Lower lobe of right lung (tissue), 2 donors: ENCODE data around the gene SP3. TPM values are rescaled to one million over a fixed set of nuclear protein-coding genes. Genes with fewer than 3 reads are reported as not detected.

Source experiments
- ATAC-seq, 2 donors: fragments of 200-7000 bp; cut with Tn5 transposase; one replicate each; pipeline ENCODE4 v1.9.1; 2020 to 2022; ENCODE audit warnings: mild to moderate bottlenecking in 2 of 2, moderate library complexity in 2 of 2
- DNase-seq: peaks from one replicate; pipeline ENCODE4 v3.0.0-alpha.2; 2020
- H3K27ac ChIP-seq: fragments of 200-600 bp; one replicate; pipeline ENCODE4 v1.8.0; 2022
- H3K27me3 ChIP-seq: fragments of 200-600 bp; one replicate; pipeline ENCODE4 v1.8.0; 2022; ENCODE audit warnings: low read depth
- H3K36me3 ChIP-seq: fragments of 200-600 bp; one replicate; pipeline ENCODE4 v1.8.0; 2022; ENCODE audit warnings: mild to moderate bottlenecking
- H3K4me1 ChIP-seq: fragments of 200-600 bp; one replicate; pipeline ENCODE4 v1.8.0; 2022
- H3K4me3 ChIP-seq: fragments of 200-600 bp; one replicate; pipeline ENCODE4 v1.8.0; 2022; ENCODE audit warnings: mild to moderate bottlenecking
- H3K9me3 ChIP-seq: fragments of 200-600 bp; one replicate; pipeline ENCODE4 v1.8.0; 2022
- intact Hi-C: fragments of 100-400 bp; cut with DNase I; formaldehyde crosslinking; loops from one replicate; pipeline ENCODE4 v1.11.0; 2022
- total RNA-seq: library from RNA; stranded (reverse); fragmentation: NEBNext Ultra II Directional; extraction: Animal tissue kit (Norgen Biotek cat#: 25700); gene quantifications from one replicate; pipeline ENCODE4 v1.2.1, GENCODE V29; 2021
- TF ChIP-seq, protein P1 (sequence below): fragments of 200-600 bp; IDR thresholded peaks from one replicate; pipeline ENCODE4 v1.8.0; 2022; ENCODE audit warnings: antibody characterized with exemption, mild to moderate bottlenecking
- donor health status: DM: no; HTN: yes; CAD: no; lungs with severe emphysema.

The SP3 gene
- total RNA-seq, 1 donor from 2014 or later: 77.0 TPM

DNA sequence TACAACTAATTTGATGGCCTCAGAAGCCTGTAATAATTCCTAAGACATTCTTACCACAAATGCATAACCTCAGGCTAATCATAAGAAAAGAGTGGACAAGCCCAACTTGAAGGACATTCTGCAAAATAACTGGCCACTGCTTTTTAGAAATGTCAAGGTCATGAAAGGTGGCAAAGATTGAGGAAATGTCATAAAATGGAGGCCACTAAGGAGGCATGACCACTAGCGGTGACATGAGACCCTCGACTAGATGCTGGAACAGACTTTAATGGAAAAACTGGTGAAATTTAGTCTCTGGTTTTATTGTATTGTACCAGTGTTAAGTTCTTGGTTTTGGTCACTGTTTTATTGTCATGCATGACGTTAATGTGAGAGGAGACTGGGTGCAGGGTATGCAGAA lies 78.6 kb downstream of the SP3 start:
- TF ChIP-seq, protein P1, sequence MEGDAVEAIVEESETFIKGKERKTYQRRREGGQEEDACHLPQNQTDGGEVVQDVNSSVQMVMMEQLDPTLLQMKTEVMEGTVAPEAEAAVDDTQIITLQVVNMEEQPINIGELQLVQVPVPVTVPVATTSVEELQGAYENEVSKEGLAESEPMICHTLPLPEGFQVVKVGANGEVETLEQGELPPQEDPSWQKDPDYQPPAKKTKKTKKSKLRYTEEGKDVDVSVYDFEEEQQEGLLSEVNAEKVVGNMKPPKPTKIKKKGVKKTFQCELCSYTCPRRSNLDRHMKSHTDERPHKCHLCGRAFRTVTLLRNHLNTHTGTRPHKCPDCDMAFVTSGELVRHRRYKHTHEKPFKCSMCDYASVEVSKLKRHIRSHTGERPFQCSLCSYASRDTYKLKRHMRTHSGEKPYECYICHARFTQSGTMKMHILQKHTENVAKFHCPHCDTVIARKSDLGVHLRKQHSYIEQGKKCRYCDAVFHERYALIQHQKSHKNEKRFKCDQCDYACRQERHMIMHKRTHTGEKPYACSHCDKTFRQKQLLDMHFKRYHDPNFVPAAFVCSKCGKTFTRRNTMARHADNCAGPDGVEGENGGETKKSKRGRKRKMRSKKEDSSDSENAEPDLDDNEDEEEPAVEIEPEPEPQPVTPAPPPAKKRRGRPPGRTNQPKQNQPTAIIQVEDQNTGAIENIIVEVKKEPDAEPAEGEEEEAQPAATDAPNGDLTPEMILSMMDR: no peak
- Histone ChIP-seq H3K9me3 (peaks cover 8% of the 10 kb centered on the region), H3K4me1 (peaks cover 7% of the 10 kb centered on the region), H3K36me3 (no peaks in the 10 kb centered on the region), H3K27me3 (no peaks in the 10 kb centered on the region), H3K4me3 (no peak overlapping the region), H3K27ac (no peak overlapping the region)
- DNase-seq (no peak), ATAC-seq (no peak)
- intact Hi-C loops: no loop called here

DNA sequence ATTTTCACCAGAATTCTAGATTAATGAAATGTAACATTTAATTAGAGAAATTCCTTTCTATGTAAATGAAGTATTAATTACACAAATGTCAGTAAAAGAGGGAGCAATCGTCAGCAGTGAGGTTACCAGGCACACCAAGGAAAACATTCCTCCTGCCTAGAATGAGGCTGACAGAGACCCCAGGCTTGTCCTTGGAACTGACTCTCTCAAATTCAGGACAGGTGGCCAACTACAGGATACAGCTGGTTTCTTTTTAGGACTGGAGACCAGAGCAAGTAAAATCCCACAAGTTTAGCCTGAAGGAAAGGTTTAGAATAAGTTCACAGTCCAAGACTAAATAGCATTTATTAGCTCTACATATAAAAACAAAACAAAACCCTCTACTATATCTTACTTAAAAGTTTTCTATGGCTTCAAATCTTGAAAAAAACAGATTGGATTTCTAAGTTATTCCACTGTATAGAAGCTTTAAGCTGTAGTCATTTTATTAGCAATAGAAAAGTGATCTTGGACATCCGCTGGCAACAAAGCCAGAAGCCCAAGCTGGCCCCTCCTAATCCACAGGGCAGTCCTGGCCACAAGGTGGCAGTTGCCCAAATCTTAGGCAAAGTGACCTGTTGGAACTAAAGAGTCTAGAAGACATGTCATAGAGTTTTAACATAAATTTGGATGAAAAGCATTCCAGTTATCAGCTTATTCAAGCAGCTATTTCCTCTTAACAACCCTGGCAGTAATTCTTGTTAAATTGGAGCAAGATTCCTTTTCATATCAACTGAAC lies 81.0 kb downstream of the SP3 start:
- H3K27ac ChIP-seq: peak overlapping the region; percentile 21
- H3K27me3 ChIP-seq: no peaks in the 10 kb centered on the region
- no peak overlapping the region for H3K4me3 ChIP-seq
- intact Hi-C loops: no loop called here
- peak; percentile 69 for DNase-seq
- H3K9me3 ChIP-seq: peaks cover 3% of the 10 kb centered on the region
- peak; percentile 82 to 83 for ATAC-seq
- TF ChIP-seq, protein P1: peak; percentile 77
- H3K36me3 ChIP-seq: no peaks in the 10 kb centered on the region
- H3K4me1 ChIP-seq: peaks cover 7% of the 10 kb centered on the region

GRCh38 chr2:173881886-173882285 lies 83.3 kb downstream of the SP3 start:
- H3K27me3 ChIP-seq: no peaks in the 10 kb centered on the region
- no peak for DNase-seq

GRCh38 chr2:173881461-173881860 lies 83.7 kb downstream of the SP3 start:
- Histone ChIP-seq H3K27me3 (no peaks in the 10 kb centered on the region), H3K36me3 (no peaks in the 10 kb centered on the region), H3K27ac (no peak overlapping the region), H3K4me3 (no peak overlapping the region), H3K4me1 (peaks cover 7% of the 10 kb centered on the region), H3K9me3 (no peaks in the 10 kb centered on the region)
- intact Hi-C loops: no loop called here
- TF ChIP-seq, protein P1: no peak
- ATAC-seq (peak in 1 of 2 donors; percentile 14), DNase-seq (no peak)

More at GRCh38 chr2:173881886-173882285, 83.3 kb downstream of the SP3 start:
- H3K36me3 ChIP-seq: no peaks in the 10 kb centered on the region
- peaks cover 7% of the 10 kb centered on the region for H3K4me1 ChIP-seq
- H3K27ac ChIP-seq: no peak overlapping the region
- intact Hi-C loops: no loop called here
- no peaks in the 10 kb centered on the region for H3K9me3 ChIP-seq
- no peak overlapping the region for H3K4me3 ChIP-seq
- TF ChIP-seq, protein P1: no peak
- no peak for ATAC-seq

DNA sequence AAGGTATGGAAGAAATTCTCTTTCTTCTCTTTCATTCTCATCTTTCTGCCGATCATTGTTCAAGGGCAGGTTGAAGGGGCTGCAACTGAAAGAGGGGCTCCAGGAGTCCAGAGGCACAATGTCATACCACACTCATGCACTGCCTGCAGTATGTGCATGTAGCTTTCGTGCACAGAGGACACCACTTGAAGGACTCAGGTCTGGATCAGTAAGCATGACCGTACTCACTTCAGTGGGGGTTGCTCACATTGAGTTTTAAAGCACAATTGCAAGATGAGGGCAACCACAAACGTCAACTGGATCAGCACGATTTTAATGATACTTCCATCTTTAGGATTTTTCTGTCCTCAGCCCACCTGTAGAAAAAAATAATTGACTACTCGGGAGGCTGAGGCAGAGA lies 84.6 kb downstream of the SP3 start:
- TF ChIP-seq, protein P1: no peak
- DNase-seq: no peak
- intact Hi-C loops: no loop called here
- Histone ChIP-seq H3K36me3 (no peaks in the 10 kb centered on the region), H3K27ac (no peak overlapping the region), H3K4me3 (no peak overlapping the region), H3K9me3 (no peaks in the 10 kb centered on the region), H3K4me1 (peaks cover 7% of the 10 kb centered on the region), H3K27me3 (no peaks in the 10 kb centered on the region)
- ATAC-seq: no peak
